Lung (tissue), 12 donors: Measurements from ENCODE around the gene CASP8. TPM values are rescaled to one million over a fixed set of nuclear protein-coding genes. Genes with fewer than 3 reads are reported as not detected.

ENCODE experiments used
- ATAC-seq: fragments of 200-7000 bp; cut with Tn5 transposase; one replicate; pipeline ENCODE4 v1.9.1; 2020; ENCODE audit warnings: moderate number of reproducible peaks; ENCODE audit not compliant: insufficient read depth, low FRiP score
- DNase-seq, 3 donors: peaks; one replicate each; pipeline ENCODE4 v3.0.0-alpha.2; 2013 to 2017
- H3K27ac ChIP-seq, 2 donors: one replicate each; pipeline ENCODE4 v1.5.1; 2013; ENCODE audit warnings: mild to moderate bottlenecking in 2 of 2, moderate library complexity in 2 of 2, control low read depth in 1 of 2, inconsistent platforms in 1 of 2, low read depth in 1 of 2, low read length in 1 of 2
- H3K27me3 ChIP-seq, 3 donors: one replicate each; pipeline ENCODE4 v1.5.1; 2013; ENCODE audit warnings: low read length in 2 of 3; ENCODE audit not compliant: control insufficient read depth in 3 of 3, insufficient read depth in 3 of 3
- H3K36me3 ChIP-seq, 4 donors: one replicate each; pipeline ENCODE4 v1.5.1; 2013; ENCODE audit warnings: low read length in 4 of 4, mild to moderate bottlenecking in 1 of 4, moderate library complexity in 1 of 4; ENCODE audit not compliant: control insufficient read depth in 4 of 4, insufficient read depth in 4 of 4
- H3K4me1 ChIP-seq, 5 donors: one replicate each; pipeline ENCODE4 v1.5.1; 2013; ENCODE audit warnings: low read length in 5 of 5, mild to moderate bottlenecking in 2 of 5, moderate library complexity in 1 of 5; ENCODE audit not compliant: control insufficient read depth in 5 of 5, insufficient read depth in 5 of 5
- H3K4me3 ChIP-seq: one replicate; pipeline ENCODE4 v1.5.1; 2013; ENCODE audit warnings: mild to moderate bottlenecking, control low read depth, moderate library complexity
- H3K9ac ChIP-seq, 2 donors: one replicate each; pipeline ENCODE4 v1.5.1; 2013; ENCODE audit warnings: low read length in 2 of 2, control low read depth in 1 of 2; ENCODE audit not compliant: insufficient read depth in 1 of 2
- H3K9me3 ChIP-seq, 4 donors: one replicate each; pipeline ENCODE4 v1.5.1; 2013; ENCODE audit warnings: low read length in 3 of 4, mild to moderate bottlenecking in 1 of 4, moderate library complexity in 1 of 4; ENCODE audit not compliant: control insufficient read depth in 4 of 4, insufficient read depth in 3 of 4
- CTCF ChIP-seq: IDR thresholded peaks from 2 replicates; pipeline ENCODE4 v1.5.1; 2012; ENCODE audit warnings: mild to moderate bottlenecking; ENCODE audit errors: control extremely low read depth, extremely low read depth
- WGBS, 2 donors: extraction: QIAGEN DNeasy Blood & Tissue Kit; methylation state at CpG; one replicate each; pipeline ENCODE4 v1.1.7; 2013; 5-methylcytosine and 5-hydroxymethylcytosine counted together
- polyA plus RNA-seq, 2 donors: library from polyadenylated mRNA; stranded (reverse); fragments of 200-250 nt; gene quantifications; one replicate each; pipeline ENCODE4 v1.2.1, GENCODE V29; 2013
- total RNA-seq, 2 donors: library from RNA; depleted of rRNA in 1 of 2; stranded (reverse); fragments of >200 nt in 1 of 2; gene quantifications; one replicate each; pipeline ENCODE4 v1.2.1, GENCODE V29; 2014 to 2021
- donor health status: control.
- donor health status: control.
- donor health status: Bipolar disorder and iron deficiency.
- donor health status: healthy.
- donor health status: DM: yes; HTN: yes; CAD: no.

CASP8 gene
- total and polyA plus RNA-seq, 4 donors = 18.2 to 32.3 (median 23.5) TPM

DNA sequence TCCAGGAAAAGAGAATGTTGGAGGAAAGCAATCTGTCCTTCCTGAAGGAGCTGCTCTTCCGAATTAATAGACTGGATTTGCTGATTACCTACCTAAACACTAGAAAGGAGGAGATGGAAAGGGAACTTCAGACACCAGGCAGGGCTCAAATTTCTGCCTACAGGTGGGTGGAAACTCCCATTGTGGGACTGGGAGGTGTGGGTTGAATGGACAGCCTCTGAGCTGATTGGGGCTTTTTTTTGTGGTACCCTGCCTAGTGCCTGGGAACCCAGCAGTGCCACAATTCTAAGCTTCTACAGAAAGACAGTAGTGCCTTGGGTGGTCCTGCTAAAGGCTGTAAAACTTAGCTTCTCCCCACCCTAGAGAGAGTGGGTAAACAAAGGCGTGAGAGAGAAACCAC, 6.3 kb downstream of the CASP8 start:
- no peak for DNase-seq
- Histone ChIP-seq H3K27me3 (no peaks in the 10 kb centered on the region), H3K27ac (no peak overlapping the region), H3K9me3 (no peaks in the 10 kb centered on the region), H3K36me3 (peaks cover 0 to 9% (median 7%) of the 10 kb centered on the region in 4 donors), H3K4me3 (no peak overlapping the region), H3K4me1 (no peaks in the 10 kb centered on the region), H3K9ac (no peak overlapping the region)
- WGBS, 2 donors = 82 to 88% methylated on average over 2 of the region's 2 CpGs
- no peak for TF ChIP-seq CTCF
- ATAC-seq = no peak

- DNase-seq (no peak), ATAC-seq (no peak)
- WGBS, 2 donors = 89 to 97% methylated on average over 12 of the region's 12 CpGs
- Histone ChIP-seq H3K9me3 (no peaks in the 10 kb centered on the region), H3K27me3 (no peaks in the 10 kb centered on the region), H3K36me3 (peaks cover 6 to 15% (median 10%) of the 10 kb centered on the region in 4 donors), H3K9ac (no peak overlapping the region), H3K4me3 (no peak overlapping the region), H3K4me1 (no peaks in the 10 kb centered on the region), H3K27ac (no peak overlapping the region)
- no peak for TF ChIP-seq CTCF
These were observed 7.1 kb downstream of the CASP8 start for GRCh38 chr2:201267278-201268030.

- no peak for TF ChIP-seq CTCF
- 80 to 93% methylated on average over 2 of the region's 2 CpGs for WGBS, 2 donors
- no peaks in the 10 kb centered on the region for H3K9me3 ChIP-seq
- no peak overlapping the region for H3K9ac ChIP-seq
- no peaks in the 10 kb centered on the region for H3K27me3 ChIP-seq
- DNase-seq (no peak), ATAC-seq (no peak)
- H3K36me3 ChIP-seq = peaks cover 6 to 19% (median 14%) of the 10 kb centered on the region in 4 donors
- H3K4me3 ChIP-seq = no peak overlapping the region
- H3K4me1 ChIP-seq = no peaks in the 10 kb centered on the region
- H3K27ac ChIP-seq = no peak overlapping the region
These were observed 9.4 kb downstream of the CASP8 start for GRCh38 chr2:201269764-201270163.
